Left lung (tissue), 14 donors: ENCODE measurements around the gene CCDC178. TPM values are rescaled to one million over a fixed set of nuclear protein-coding genes. Genes with fewer than 3 reads are reported as not detected.

Experiments used
- ATAC-seq: fragments of 200-7000 bp; cut with Tn5 transposase; one replicate; pipeline ENCODE4 v1.9.1; 2020; ENCODE audit warnings: moderate library complexity
- DNase-seq, 4 donors: peaks; one replicate each; pipeline ENCODE4 v3.0.0-alpha.2; 2013 to 2020
- H3K27ac ChIP-seq, 2 donors: fragments of 200-600 bp; sonication (generic) in 1 of 2; one replicate each; pipeline versions ENCODE4 v1.5.0 to v1.8.0; 2020 to 2021
- H3K27me3 ChIP-seq, 2 donors: fragments of 200-600 bp; sonication (generic) in 1 of 2; one replicate each; pipeline versions ENCODE4 v1.5.0 to v1.8.0; 2020 to 2021
- H3K36me3 ChIP-seq, 2 donors: fragments of 200-600 bp; sonication (generic) in 1 of 2; one replicate each; pipeline versions ENCODE4 v1.5.0 to v1.8.0; 2020 to 2021
- H3K4me1 ChIP-seq, 2 donors: fragments of 200-600 bp; one replicate each; pipeline ENCODE4 v1.8.0; 2021
- H3K4me3 ChIP-seq, 2 donors: fragments of 200-600 bp; sonication (generic) in 1 of 2; one replicate each; pipeline versions ENCODE4 v1.5.0 to v1.8.0; 2020 to 2021; ENCODE audit warnings: mild to moderate bottlenecking in 1 of 2
- H3K9me3 ChIP-seq, 2 donors: fragments of 200-600 bp; sonication (generic) in 1 of 2; one replicate each; pipeline versions ENCODE4 v1.5.0 to v1.8.0; 2020 to 2021
- intact Hi-C, 2 donors: fragments of 100-400 bp; cut with DNase I; formaldehyde crosslinking; loops; one replicate each; pipeline versions ENCODE4 v1.11.2 to v1.14.2; 2022
- long read RNA-seq, 12 donors: library from polyadenylated mRNA in 2 of 12; unstranded in 2 of 12; transcript quantifications; one replicate each; pipeline ENCODE4 v2.0.0 and lab custom pipeline, GENCODE V29; 2019 to 2026
- polyA plus RNA-seq, 6 donors: library from polyadenylated mRNA; unstranded; fragments of 120-200 nt; gene quantifications; one replicate each; pipeline ENCODE4 v1.2.1, GENCODE V29; 2013; ENCODE audit not compliant: insufficient read length in 6 of 6
- total RNA-seq, 2 donors: library from RNA; stranded (reverse); fragmentation: NEBNext Ultra II Directional; extraction: Animal tissue kit (Norgen Biotek cat#: 25700); gene quantifications; one replicate each; pipeline ENCODE4 v1.2.1, GENCODE V29; 2021
- TF ChIP-seq, protein P1 (sequence below), 2 donors: fragments of 200-600 bp; sonication (generic) in 1 of 2; IDR thresholded peaks; one replicate each; pipeline versions ENCODE4 v1.5.0 to v1.8.0; 2021; ENCODE audit warnings: antibody characterized with exemption in 2 of 2
- donor health status: DM: no; HTN: yes; CAD: no.
- donor health status: DM: no; HTN: no; CAD: no.

Gene CCDC178, protein sequence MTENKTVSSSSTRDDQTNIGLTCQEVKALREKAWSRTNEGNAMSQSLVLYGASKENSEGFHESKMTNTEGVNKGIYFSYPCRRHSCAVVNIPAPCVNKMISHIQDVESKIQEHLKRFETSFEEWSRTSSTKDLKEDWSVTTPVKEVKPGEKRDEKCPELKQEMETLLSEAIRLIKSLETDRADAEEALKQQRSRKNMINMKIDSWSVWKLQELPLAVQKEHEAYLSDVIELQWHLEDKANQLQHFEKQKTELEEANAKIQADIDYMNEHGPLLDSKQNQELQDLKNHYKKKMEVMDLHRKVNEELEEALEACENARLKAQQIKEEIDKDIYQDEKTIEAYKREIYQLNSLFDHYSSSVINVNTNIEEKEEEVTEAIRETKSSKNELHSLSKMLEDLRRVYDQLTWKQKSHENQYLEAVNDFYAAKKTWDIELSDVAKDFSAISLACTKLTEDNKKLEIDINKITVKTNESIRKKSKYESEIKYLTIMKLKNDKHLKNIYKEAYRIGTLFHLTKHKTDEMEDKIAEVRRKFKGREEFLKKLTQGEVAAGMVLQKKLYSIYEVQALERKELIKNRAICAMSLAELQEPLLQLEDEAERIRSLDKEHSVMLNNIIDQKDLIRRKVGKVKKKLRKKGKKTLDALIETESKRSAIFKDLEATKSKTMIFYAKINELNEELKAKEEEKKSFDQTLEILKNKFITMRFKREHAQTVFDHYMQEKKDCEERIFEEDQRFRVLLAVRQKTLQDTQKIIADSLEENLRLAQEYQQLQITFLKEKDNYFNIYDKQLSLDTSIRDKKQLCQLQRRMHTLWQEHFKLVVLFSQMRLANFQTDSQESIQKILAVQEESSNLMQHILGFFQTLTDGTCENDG
- total RNA-seq: under 1 TPM in 1 of 2 donors, not detected in 1; 0.73 TPM
- 1 to 10 TPM; 1.5 to 2.9 (median 2.2) TPM for polyA plus RNA-seq
- long read RNA-seq, donor 1: 0 reads
- long read RNA-seq, donor 2, partial matches to known transcripts: 0 of 1 reads
- long read RNA-seq, donor 2, other reads (novel, unspliced or antisense): 0 of 1 reads
- long read RNA-seq, donor 3: 0 reads
- long read RNA-seq, donor 4: 0 reads
- long read RNA-seq, donor 5: 0 reads
- long read RNA-seq, donor 6, partial matches to known transcripts: 0 of 1 reads
- long read RNA-seq, donor 6, other reads (novel, unspliced or antisense): 0 of 1 reads
- long read RNA-seq, donor 7: 0 reads
- long read RNA-seq, donor 8: 0 reads
- long read RNA-seq, donor 9: 0 reads
- long read RNA-seq, donor 10: 0 reads
- long read RNA-seq, donor 11: 0 reads
- long read RNA-seq, donor 12: 0 reads

DNA sequence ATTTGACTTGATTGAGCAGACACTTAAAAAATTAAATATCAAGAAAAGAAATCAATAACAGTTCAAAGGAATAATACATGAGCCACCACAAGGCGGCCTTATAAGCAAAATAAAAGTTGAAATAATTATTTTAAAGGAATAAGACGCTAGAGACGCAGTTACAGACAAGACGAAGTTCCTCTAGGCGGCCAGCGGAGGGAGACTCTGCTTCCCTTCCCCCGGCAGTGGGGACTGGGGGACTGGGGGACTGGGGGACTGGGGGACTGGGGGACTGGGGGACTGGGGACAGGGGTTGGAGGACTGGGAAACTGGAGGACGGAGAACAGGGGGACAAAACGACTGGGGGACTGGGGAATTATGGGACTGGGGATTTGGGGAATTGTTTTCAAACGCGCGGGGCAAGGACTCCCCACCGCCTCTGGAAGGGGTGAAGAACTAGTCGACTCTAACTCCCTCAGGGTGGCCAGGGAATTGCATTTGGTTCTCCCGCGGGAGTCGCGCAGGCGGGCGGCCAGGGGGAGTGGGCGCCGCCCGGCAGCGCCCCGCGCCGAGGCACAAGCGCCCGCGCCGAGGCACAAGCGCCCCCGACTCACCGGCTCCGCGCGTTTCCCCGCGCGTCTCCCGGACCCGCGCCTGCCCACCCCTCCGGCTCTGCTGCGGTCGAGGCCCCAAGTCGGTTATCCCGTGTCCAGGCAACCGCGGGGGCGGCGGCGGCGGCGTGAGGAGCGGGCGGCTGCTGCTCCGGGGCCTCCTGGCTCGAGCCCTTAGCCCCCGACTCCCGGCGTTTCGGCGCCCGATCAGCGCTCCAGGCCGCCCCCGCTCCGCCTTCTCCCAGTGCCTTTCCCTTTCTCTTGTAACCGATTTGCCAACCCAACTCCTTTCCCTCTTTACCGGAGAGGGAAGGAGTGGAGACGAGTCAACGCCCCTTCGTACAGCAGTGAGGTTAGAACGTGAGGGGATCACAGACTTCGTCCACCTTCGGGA is at the start of gene CCDC178:
CCDC178 (minus strand) TSS at position 662 of the 984 bp plus-strand sequence. CDS start 28,633 bp downstream, outside the sequence.
- intact Hi-C loops: no loop called here
- Histone ChIP-seq H3K27me3 (peaks cover 4 to 31% of the 10 kb centered on the region in 2 donors), H3K36me3 (no peaks in the 10 kb centered on the region), H3K4me3 (peak within 1 kb of the TSS; percentile 22 to 31), H3K9me3 (no peaks in the 10 kb centered on the region), H3K27ac (no peak within 1 kb of the TSS), H3K4me1 (no peaks in the 10 kb centered on the region)
- DNase-seq (peak; percentile 34 to 86 (median 65)), ATAC-seq (peak; percentile 94)
- TF ChIP-seq, protein P1, sequence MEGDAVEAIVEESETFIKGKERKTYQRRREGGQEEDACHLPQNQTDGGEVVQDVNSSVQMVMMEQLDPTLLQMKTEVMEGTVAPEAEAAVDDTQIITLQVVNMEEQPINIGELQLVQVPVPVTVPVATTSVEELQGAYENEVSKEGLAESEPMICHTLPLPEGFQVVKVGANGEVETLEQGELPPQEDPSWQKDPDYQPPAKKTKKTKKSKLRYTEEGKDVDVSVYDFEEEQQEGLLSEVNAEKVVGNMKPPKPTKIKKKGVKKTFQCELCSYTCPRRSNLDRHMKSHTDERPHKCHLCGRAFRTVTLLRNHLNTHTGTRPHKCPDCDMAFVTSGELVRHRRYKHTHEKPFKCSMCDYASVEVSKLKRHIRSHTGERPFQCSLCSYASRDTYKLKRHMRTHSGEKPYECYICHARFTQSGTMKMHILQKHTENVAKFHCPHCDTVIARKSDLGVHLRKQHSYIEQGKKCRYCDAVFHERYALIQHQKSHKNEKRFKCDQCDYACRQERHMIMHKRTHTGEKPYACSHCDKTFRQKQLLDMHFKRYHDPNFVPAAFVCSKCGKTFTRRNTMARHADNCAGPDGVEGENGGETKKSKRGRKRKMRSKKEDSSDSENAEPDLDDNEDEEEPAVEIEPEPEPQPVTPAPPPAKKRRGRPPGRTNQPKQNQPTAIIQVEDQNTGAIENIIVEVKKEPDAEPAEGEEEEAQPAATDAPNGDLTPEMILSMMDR (IDR thresholded peaks at IDR 0.05): peak; percentile 7 to 27

DNA sequence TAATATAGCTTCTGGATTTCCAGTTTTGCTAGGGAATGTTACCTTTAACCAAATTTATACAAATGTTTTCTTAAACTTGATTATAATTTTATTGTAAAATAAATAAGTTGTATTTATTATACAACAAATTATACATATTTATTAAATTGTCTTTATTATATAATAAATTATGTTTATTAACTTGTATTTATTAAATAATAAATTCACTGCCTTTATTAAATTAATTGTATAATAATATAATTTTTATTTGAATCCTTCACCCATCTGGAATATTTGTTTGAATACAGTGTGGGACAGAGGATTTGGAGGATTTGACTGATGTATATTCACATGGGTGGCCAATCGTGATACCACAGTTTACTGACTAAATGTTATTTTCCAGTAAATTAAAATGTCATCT is 43.4 kb upstream of the CCDC178 start:
- intact Hi-C loops: no loop called here
- TF ChIP-seq, protein P1 (IDR thresholded peaks at IDR 0.05): no peak
- H3K4me1 ChIP-seq: no peaks in the 10 kb centered on the region
- no peaks in the 10 kb centered on the region for H3K27me3 ChIP-seq
- no peaks in the 10 kb centered on the region for H3K36me3 ChIP-seq
- peaks cover 0 to 1% of the 10 kb centered on the region in 2 donors for H3K9me3 ChIP-seq
- no peak for ATAC-seq
- no peak for DNase-seq
- H3K4me3 ChIP-seq: no peak overlapping the region
- H3K27ac ChIP-seq: no peak overlapping the region

DNA sequence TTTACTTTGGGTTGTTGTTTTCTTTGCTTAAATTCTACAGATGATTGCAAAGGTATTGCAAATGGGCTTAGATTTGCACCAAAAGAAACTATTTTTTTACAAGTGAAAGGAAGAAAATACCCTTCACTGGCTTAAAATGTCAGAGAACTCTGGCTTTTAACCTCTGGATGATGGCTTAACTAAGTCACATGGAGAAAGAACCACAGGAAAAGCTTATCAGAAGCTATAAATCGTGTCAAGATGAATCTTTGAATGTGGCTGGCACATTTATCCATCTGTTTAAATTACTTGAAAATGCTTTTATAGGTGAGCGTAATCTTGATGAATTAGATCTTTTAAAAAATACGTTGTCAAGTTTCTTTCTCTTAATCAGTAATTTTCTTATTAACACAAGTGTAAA is 32.0 kb upstream of the CCDC178 start:
- H3K36me3 ChIP-seq: no peaks in the 10 kb centered on the region
- H3K4me3 ChIP-seq: no peak overlapping the region
- no peaks in the 10 kb centered on the region for H3K4me1 ChIP-seq
- ATAC-seq (no peak), DNase-seq (no peak)
- TF ChIP-seq, protein P1 (IDR thresholded peaks at IDR 0.05): no peak
- intact Hi-C loops: no loop called here
- no peaks in the 10 kb centered on the region for H3K27me3 ChIP-seq
- H3K9me3 ChIP-seq: no peaks in the 10 kb centered on the region
- H3K27ac ChIP-seq: no peak overlapping the region

DNA sequence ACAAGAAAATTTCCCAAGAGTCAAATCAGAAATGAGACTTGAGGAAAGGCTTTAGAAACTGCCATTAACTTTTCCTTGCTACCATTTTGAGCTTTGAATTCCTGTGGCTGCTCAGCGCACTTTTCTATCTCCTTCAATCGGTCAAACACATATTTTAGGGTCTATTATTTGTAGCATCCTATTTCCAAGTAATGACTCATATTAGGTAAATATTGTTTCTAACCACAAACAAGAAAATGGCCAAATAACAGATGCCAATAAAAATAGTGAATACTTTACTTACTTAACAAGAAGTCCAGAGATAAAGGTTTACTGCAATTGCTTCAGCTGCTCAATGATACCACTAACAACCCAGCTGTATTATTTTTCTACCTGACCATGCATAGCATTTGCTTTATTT is 29.7 kb upstream of the CCDC178 start:
- Histone ChIP-seq H3K27ac (no peak overlapping the region), H3K27me3 (no peaks in the 10 kb centered on the region), H3K36me3 (no peaks in the 10 kb centered on the region), H3K4me1 (no peaks in the 10 kb centered on the region), H3K4me3 (no peak overlapping the region), H3K9me3 (no peaks in the 10 kb centered on the region)
- ATAC-seq (no peak), DNase-seq (no peak)
- TF ChIP-seq, protein P1 (IDR thresholded peaks at IDR 0.05): no peak
- intact Hi-C loops: no loop called here
